ENCODE measurements around the gene PANK2.
"Not testable (repeated sequence)": the region's sequence is repeated elsewhere in the genome, so short reads cannot be mapped to it uniquely, and the experiment has no call there.

The PANK2 gene

DNA sequence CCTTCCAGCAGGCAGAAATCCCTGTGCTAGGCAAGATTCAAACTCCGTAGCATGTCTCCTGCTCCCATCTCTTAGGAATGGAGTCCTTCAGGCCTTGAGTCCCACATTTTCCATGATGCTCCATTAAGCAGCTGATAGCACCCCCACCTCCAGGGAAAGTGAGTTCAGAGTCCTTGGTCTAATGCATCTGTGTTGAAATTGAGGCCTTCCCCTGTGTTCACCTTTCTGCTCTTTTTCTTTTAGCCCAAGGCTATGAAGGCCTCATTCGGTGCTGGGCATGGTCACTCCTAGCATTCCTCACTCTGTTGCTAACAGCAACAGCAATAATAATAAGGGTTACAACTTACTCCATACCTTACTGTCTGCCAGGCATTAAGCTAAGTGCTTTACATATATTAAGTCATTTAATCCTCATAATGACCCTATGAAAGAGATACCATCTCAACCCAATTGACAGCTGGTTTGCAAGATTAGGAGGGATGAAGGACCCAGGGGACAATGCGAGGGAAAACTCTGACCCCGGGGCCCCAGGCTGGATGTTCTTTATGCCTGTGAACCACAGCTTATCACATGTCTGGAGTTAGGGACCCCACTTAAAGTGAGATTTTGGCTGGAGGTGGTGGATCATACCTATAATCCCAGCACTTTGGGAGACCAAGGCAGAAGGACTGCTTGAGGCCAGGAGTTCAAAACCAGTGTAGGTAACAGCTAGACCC lies 17.5 kb upstream of the PANK2 start:
- no peak for DNase-seq (ENCODE audit: low read depth)

DNA sequence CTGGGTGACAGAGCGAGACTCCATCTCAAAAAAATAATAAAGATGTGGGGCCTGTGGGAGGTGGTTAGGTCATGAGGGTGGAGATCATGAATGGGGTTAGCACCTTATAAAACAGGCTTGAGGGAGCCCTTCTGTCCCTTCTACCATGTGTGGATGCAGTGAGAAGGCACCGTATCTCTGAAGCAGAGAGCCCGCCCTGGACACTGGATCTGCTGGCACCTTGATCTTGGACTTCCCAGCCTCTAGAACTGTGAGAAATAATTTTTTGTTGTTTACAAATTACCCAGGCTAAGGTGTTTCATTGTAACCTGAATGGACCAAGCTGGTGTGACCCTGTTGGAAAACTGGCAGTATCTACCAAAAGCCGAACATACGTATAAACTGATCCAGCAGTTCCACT lies 15.7 kb upstream of the PANK2 start:
- no peak for DNase-seq (ENCODE audit: low read depth)

- no peak for DNase-seq (ENCODE audit: low read depth)
Measured at GRCh38 chr20:3874194-3874844, 14.9 kb upstream of the PANK2 start.

DNA sequence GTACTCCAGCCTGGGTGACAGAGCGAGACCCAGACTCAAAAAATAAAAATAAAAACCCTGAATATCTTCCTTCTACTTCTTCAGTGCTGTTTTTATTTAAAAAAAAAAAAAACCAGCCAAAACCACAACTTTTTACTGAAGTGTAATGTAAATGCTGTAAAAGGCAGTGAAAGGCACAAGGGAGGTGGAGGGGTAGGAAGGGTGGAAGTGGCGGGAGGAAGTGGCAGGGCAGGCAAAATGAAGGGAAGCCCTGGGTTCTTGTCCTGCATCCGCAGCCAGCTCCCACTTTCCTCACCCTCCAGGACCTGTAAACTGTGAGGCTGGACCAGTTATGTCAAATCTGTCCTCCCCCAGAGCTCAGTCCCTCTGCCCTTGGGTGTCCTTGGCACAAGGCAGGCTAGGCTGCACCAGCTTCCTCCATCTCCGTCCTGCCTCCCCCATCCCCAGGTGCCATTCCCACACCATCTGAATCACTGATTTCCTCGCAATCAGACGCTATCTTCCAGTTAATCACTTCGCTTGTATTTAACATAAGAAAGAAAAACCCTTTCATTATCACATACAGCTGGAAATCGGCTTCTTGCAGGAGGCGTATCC lies 13.7 kb upstream of the PANK2 start:
- no peak for DNase-seq (ENCODE audit: low read depth)

DNA sequence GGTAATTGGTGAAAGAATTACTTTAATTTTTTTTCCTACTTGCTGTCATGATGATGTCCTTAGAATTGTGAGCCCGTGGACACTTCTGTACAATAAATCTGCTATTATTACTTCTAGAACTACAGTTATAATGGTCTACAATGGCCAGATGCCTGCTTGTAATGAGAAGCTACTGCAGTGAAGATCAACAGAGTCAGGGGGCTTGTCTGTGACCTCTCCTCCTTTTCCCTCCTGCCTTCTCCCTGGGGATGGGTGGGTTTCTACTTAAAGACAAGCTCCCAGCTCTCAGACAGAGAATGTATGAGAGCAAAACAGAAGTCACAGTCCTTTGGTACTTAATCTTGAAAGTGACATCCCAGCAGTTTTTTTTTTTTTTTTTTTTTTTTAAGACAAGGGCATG lies 13.2 kb upstream of the PANK2 start:
- no peak for DNase-seq (ENCODE audit: low read depth)

DNA sequence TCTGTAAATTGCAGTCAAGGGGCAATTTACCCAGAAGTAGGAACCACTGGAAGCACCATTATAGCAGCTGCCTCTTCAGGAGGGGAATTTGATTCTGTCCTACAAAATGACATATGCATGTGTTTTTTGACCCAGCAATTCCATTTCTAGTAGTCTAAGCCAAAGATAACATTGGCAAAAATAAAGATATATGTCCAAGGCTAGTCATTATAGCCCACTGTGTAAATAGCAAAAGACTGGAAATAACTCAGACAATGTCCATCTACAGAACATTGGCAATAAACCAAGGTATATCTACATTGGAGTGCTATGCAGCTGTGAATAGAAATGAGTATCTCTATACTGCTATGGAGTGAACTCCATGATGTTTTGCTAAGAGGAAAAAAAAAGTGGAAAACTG lies 12.5 kb upstream of the PANK2 start:
- no peak for DNase-seq (ENCODE audit: low read depth)

- DNase-seq (ENCODE audit: low read depth): not testable (repeated sequence)
Measured at GRCh38 chr20:3878921-3879274, 10.3 kb upstream of the PANK2 start.

DNA sequence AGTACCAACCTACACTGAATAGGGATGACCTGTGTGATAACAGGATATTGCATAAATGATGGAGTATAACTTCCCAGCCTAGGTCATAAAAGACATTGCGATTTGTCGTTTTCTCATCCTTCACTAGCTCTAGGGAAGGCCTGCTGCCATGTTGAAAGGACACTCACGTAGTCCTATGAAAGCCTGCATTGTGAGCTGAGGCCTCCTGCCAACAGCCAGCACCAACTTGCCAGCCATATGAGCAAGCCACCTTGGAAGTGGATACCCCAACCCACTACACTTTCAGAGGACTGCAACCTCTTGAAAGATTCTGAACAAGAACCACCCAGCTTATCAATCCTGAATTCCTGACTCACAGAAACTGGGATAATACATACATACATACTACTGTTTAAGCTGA lies 3.5 kb upstream of the PANK2 start:
- DNase-seq (ENCODE audit: low read depth): no peak

DNA sequence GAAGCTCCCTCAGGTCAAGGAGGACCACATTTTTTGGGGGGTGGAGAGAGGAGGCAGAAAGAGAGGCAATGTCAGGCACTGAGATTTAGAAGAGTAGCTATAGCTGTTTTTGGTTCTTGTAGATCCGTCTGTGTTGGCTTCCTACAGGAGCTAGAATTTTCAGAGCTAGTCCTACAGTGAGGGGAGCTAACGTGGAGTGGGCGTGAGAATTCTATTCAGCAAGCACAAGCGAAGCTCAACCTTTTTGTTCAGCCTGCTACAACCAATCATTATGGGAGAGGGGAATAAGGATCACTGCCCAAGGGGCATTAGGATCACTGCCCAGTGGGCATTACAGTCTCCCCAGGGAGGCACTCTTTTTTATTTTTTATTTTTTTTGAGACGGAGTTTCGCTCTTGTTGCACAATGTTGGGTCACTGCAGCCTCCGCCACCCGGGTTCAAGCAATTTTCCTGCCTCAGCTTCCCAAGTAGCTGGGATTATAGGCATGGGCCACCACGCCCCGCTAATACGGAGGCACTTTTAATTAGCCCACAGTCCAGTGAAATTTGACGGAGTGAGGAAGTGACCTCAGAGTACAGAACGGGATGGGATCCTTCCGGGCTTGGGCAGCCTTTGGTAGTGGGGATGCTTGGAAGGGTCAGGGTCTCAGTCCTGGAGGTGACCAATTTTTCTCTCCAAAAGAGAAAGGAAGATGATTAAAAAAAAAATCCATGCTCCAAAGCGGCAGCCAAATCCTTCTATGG lies 1.1 kb upstream of the PANK2 start:
- peak; percentile 32 for DNase-seq (ENCODE audit: low read depth)

DNA sequence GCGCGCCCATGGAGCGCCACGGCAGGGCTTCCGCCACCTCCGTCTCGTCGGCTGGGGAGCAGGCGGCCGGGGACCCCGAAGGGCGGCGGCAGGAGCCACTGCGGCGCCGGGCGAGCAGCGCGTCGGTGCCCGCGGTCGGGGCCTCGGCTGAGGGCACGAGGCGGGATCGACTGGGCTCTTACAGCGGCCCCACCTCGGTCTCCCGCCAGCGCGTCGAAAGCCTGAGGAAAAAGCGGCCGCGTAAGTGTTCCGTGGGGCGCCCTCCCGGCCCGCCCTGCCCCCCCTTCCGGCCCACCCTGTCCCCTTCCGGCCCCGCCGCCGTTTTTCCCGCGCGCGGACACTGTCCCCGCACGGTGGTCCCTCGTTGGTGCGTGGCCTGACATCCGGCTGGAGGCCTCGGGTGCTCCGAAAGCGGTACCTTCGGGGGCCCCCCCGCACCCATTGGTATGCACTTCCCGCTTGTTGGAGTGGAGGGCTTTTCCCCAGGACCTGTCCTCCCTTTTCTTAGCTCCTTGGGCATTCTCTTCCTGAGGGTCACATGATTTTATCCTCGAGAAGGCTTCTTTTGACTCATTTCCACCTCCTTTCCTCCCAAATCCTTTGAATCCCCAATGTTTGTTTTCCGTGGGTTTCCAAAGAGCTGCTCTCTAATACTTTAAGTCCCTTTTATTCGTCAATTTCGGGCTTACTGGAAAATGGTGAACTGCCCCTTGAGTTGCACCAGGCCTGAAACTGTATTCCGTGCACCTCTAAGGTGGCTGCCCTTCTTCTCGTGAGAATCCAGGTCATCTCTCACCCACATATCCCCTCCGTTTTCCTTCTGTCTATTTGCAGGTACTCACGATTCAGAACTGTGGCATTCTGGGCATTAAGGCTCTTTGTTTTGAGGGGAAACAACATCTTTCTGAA lies 556 bp downstream of the PANK2 start:
- DNase-seq (ENCODE audit: low read depth): no peak

- no peak for DNase-seq (ENCODE audit: low read depth)
Measured at GRCh38 chr20:3890398-3890751, 1.2 kb downstream of the PANK2 start.

- no peak for DNase-seq (ENCODE audit: low read depth)
Measured at GRCh38 chr20:3890999-3891929, 2.1 kb downstream of the PANK2 start.

DNA sequence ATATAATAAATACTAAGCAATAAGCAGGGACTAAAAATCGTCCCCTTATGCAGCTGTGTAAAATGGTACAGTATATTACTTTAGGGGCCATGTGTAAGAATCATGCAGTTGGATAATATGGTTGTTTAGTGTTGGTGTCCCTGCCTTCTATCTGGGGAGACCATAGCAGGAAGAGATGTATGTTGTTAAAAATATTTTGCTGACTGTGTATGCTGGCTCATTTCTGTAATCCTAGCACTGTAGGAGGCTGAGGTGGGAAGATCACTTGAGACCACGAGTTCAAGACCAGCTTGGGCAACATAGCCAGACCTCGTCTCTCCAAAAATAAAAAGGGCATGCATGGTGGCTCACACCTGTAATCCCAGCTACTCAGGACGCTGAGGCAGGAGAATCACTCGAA lies 5.6 kb downstream of the PANK2 start:
- no peak for DNase-seq (ENCODE audit: low read depth)

- DNase-seq (ENCODE audit: low read depth): no peak
Measured at GRCh38 chr20:3896302-3896701, 7.1 kb downstream of the PANK2 start.

DNA sequence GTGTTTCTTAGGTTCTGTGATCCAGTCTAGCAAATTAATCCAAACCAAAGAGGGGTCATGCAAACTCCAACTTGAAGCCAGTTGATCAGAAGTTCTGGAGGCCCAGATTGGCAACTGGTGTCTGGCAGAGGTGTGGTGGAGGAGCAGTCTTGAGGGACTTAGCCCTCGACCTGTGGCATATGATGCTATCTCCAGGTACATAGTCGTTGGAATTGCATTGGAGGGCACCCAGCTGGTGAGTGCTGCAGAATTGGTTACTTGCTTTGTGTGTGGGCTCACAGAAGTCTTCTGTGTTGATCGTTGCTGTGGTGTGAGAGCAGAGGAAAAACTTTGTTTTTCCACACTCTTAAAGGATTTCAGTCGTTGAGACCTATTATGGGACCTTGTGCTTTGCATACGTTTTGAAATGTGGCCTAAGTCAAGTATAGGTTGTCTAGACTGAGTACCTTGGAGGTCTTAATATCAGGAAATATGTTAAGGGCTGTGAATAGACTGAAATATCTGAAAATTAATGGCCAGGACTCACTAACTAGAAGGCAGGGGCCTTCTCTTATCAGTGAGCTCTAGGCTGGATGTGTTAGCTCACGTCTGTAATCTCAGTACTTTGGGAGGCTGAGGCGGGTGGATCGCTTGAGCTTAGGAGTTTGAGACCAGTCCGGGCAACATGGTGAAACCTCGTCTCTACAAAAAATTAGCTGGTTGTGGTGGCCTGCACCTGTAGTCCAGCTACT lies 7.8 kb downstream of the PANK2 start:
- no peak for DNase-seq (ENCODE audit: low read depth)

GRCh38 chr20:3898181-3898580 lies 9.0 kb downstream of the PANK2 start:
- not testable (repeated sequence) for DNase-seq (ENCODE audit: low read depth)

DNA sequence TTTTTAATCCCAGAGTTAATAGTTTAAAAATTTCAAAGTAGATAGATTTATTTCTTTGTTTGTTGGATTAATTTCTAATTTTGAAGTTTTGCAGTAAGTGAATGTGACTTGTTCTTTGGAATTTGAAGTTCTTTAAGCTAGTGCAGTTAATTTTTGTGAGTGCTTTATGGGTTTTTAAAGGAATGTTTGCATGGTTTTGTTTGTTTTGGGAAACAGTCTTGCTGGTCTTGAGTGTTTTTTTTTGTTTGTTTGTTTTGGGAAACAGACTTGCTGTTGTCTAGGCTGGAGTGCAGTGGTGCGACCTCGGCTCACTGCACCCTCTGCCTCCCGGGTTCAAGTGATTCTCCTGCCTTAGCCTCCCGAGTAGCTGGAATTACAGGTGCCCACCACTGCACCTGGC lies 9.5 kb downstream of the PANK2 start:
- DNase-seq (ENCODE audit: low read depth): no peak

DNA sequence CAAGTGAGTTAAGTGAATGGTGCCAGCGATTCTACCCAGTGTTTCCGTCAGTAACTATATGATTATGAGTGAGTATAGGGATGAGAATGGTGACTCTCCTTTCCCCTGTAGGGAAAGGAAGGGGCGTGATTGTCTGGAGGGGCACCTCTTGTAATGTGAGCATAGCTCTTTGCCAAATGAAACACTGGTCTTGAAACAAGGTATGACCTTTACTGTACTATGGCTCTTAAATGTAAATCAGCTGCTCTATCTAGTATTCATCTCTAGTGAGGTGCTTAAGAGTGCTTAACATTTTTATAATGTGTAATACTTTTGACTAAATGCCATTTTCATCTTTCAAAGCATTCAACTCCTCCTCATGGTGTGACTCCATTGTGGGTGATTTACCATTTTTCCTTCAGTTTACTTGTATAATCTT lies 11.0 kb downstream of the PANK2 start:
- DNase-seq (ENCODE audit: low read depth): no peak

- no peak for DNase-seq (ENCODE audit: low read depth)
Measured at GRCh38 chr20:3901028-3901705, 12.0 kb downstream of the PANK2 start.
